ENCODE measurements around the gene FERMT2.
A peak's percentile ranks its signal among the peaks of the same experiment; 100 is the strongest.

The FERMT2 gene

GRCh38 chr14:52863334-52863700 lies 87.5 kb downstream of the FERMT2 start:
- peak; percentile 21 for DNase-seq (ENCODE audit: low read depth)

DNA sequence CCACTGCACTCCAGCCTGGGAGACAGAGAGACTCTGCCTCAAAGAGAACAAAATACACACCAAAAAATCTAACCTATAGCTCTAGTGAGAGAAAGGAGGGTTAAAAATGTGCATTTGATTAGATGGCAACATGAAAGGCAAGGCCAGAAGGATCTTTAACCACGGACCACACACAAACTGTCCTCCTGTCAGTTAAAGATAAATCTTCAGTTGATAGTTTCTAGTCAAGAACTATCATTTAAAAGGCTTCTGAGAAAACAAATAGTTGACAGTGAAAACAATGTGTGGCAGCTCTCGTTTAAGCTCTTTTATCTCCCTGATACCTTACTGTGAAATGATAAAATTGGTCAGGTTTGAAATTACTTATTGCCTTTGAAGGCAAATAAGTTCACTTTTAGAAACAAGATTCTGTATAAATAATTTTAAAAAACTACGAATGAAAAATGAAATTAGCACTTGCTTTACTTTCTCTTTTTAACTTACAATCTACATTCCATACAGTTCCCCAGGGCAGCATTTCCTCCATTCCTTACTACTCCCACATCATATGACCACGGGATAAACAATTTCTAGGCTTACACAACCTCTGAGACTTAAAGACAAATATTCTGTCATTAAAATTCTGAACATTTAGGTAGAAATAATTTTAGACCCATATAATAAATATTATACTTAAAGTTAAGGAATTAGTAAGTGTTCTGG lies 88.1 kb downstream of the FERMT2 start:
- peak; percentile 72 for DNase-seq (ENCODE audit: low read depth)

DNA sequence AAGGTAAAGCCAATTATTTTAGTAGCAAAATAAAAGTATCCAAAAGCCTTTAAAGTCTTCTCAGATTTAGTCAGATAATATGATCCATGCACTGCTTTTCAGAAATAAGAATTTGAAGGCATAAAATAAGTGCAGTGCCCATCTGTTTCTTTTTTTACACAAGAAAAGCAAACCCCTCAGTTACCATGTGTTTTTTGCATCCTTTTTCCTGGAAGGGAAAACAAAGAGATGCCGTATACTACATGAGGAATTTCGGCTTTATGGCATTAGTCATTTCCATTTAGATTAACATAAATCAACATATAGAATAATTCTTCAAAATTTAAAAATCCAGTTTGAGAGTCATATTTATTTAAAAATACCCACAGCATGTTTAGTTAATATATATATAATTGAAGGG lies 89.4 kb downstream of the FERMT2 start:
- DNase-seq (ENCODE audit: low read depth), result no peak

DNA sequence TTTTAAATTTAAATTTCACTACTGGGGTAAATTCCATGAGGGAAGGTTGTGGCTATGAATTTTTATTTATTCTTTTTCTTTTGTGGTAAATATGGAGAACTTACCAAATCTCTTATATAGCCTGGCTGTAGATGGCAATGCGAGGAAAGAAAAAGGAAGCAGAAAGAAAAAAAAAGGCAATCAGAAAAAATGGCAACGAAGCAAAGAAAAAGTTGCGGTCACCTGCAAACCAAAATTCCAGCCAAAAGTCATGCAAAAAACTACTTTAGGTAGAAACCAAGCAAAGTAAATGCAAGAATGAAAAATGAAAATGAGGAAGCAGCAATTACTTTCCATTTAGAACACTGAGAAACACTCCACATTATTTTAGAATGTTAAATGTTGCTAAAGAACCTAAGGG lies 89.9 kb downstream of the FERMT2 start:
- DNase-seq (ENCODE audit: low read depth), result no peak

DNA sequence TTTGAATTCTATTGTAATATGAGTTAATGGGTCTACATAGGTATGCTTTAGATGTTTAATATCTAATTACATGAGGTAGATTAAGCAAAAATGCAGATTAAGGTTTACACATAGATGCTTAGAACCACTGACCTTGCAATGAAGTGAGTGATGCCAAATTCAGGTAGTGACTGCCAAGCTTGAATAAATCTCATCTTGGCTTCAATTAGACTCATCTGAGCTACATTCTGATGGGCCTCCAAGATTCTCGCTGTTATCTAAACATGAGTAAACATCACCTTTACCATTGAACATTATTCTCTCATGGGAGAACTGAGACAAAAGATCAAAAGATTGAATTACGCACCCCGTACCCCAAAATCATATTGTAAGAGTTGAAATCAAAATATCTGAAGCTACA lies 90.6 kb downstream of the FERMT2 start:
- no peak for DNase-seq (ENCODE audit: low read depth)

DNA sequence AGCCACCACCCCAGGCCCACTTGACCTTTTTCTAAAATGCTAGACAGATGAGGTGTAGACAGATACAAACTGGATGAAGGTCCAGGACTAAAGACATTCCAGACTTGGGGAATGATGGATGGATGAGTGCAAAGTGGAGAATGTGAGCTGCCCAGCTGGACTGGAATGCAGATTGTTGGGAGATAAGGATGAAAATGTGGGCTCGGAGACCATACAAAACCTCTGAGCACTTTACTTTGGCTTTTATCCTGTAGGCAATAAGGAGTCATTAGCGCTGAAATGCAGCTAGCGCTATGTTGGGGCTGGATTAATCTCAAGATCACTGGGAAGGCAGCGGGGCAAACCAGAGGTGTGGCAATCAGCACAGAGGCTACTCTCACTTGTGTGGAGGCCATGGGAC lies 94.7 kb downstream of the FERMT2 start:
- DNase-seq (ENCODE audit: low read depth), result no peak

GRCh38 chr14:52853522-52853854 lies 97.4 kb downstream of the FERMT2 start:
- DNase-seq (ENCODE audit: low read depth), result no peak

DNA sequence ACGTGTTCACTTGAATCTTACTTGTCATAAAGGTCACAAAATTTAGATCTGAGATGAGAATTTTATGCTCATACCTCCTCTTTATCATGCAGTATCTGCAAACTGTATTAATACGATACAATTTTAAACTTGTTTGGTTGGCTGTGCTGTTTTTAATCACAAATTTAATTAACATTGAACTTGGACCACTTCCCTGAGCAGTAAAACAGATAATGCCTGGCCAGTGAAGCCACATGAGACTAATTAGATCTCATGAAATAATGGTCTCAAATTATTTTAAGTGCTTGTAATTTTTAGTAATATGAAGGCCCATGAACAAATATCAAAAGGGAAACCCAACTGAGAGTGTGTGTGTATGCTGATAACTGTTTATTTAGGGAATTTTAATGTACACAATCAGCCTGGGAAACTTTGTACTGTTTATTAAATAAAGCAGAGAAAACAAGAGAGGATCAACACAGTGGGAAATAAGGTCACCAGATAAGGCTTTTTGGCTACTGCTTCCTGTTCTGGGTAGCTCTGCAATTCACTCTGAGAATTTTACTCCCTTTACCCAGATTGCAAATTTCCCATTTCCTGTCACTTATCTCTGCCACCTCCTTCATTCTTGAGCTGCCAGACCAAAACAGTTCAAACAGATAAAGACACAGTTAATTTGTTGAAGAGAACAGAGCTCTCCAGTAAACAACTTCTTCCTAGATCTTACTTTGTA lies 97.9 kb downstream of the FERMT2 start:
- DNase-seq (ENCODE audit: low read depth), result no peak

DNA sequence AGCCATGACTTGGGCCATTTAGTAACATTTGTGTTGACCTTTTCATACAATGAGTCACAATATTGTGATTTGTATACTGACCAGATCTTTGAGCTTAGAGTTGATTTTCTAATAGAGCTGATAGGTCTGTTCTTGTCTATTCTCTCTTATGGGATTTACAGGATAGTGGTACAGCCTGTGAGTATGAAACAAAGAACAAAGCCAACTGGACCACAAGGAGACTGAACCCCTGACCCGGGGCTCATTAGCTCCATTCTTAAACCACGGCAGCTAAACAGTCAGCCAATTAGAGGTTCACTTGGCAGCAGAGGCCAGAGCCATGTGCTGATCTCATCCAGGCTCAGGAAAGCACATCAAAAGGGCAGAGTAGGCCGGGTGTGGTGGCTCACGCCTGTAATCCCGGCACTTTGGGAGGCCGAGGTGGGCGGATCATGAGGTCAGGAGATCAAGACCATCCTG lies 100.4 kb downstream of the FERMT2 start:
- DNase-seq (ENCODE audit: low read depth), result peak; percentile 34

DNA sequence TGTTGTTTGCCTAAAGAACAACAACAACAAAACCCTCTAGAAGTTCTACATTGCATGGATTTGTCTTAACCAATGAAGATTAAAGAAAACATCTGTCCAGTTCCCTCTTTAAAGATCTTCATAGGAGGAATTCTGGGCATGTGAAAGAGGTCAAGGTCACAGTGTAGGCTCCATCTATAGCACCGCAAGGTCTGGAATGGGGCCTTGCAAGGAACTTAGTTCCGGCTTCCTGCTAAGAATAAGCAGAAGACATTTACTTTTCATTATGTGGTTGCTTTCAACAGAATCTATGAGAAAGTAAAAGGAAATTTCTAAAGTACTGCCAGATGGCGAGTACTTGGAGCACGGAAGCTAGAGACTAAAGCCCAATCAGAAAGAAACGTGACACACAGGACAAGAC lies 102.2 kb downstream of the FERMT2 start:
- DNase-seq (ENCODE audit: low read depth), result no peak

GRCh38 chr14:52846591-52846990 lies 104.3 kb downstream of the FERMT2 start:
- DNase-seq (ENCODE audit: low read depth), result no peak

GRCh38 chr14:52845081-52845480 lies 105.8 kb downstream of the FERMT2 start:
- no peak for DNase-seq (ENCODE audit: low read depth)

DNA sequence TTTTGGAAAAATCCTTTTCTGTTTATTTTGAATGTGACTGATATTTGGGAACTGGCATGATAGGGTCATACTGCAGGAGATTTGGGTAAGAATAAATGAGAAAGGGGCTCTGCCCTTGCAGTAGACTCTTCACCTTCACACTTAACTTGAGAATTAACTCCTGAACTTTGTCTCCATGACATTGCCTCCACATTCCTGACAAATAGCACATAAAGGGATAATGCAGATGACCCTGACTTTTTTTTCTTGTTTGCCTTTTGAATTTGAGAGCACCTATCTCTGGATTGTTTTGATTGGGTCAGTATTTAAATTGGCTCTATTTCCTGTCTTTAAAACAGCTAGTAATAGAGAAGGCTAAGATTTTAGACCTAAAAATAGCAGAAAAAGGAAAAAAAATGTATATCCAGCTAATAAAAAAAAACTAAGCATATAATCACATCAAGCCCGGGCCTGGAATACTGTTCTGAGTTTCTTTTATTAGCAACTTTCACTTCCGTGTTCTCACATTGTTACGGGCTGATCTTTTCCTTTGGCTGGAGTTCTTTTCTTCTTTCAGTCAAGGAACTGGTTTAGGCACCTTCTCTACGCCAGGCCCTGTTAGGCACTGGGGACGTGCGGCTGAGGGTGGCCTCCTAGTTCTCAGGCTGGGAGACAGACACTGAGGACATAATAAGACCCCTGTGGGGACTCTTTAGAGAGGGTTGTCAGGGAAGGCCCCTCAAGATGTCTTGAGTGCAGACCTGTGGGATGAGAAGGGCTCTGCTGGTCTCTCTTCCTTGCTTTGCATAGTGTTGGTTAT lies 106.4 kb downstream of the FERMT2 start:
- DNase-seq (ENCODE audit: low read depth), result no peak

DNA sequence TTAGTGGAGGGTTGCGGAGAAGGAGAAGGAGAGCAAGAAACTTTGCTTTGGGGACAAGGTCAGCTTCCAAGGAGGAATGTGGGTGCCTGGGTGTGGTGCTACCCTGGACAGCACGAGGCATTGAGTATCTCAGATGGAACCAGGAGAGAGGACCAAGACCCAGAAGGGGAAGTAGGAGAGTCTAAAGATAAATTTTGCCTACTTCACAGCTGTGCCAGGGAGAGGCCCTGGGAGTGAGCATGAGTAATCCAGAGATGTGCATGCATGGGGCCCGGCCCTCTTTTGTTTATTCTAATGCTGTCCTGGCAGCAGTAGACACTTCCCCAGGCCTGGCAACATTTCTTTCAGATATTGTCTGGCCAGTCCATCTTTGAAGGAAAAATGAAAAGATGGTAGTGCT lies 110.0 kb downstream of the FERMT2 start:
- peak; percentile 78 for DNase-seq (ENCODE audit: low read depth)

DNA sequence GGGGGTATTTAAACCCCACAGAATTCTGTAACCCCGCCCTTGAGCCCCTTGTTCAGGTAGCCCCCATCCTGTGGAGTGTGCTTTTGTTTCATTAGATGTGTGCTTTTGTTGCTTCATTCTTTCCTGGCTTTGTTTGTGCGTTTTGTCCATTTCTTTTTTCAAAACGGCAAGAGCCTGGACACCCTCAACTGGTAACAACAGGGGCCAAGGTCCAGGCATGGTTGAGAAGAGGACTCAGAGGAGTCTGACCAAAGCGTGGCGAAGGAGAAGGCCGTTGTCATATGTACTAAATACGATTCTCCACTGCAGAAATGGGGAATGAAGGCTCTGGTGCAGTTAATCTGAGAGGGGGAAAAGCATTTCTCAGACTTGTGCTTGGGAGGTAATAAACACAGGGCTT lies 113.4 kb downstream of the FERMT2 start:
- no peak for DNase-seq (ENCODE audit: low read depth)

GRCh38 chr14:52836063-52836462 lies 114.8 kb downstream of the FERMT2 start:
- no peak for DNase-seq (ENCODE audit: low read depth)

GRCh38 chr14:52835122-52835903 lies 115.5 kb downstream of the FERMT2 start:
- DNase-seq (ENCODE audit: low read depth), result peak; percentile 87

- DNase-seq (ENCODE audit: low read depth), result peak; percentile 92
Observed at GRCh38 chr14:52834440-52834842, 116.4 kb downstream of the FERMT2 start.

DNA sequence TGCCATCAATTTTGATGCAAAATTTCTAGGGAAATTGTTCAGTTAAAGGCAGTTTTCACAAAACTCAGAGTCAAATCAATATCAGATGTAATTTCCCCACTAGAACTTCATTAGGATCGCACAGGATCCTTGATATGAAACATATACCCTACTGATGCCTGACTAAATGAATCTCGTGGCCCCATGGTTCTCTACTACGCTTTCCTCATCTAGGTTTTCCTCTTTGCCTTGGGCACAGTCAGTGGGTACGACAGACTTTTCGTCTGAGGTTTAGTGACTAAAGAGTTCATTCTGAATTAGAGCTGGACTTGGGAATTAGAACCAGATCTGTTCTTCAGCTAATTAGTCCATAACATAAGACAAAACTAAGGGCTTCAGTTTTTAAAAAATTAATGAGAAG lies 117.0 kb downstream of the FERMT2 start:
- DNase-seq (ENCODE audit: low read depth), result no peak

GRCh38 chr14:52829527-52830185 lies 121.2 kb downstream of the FERMT2 start:
- DNase-seq (ENCODE audit: low read depth), result no peak

DNA sequence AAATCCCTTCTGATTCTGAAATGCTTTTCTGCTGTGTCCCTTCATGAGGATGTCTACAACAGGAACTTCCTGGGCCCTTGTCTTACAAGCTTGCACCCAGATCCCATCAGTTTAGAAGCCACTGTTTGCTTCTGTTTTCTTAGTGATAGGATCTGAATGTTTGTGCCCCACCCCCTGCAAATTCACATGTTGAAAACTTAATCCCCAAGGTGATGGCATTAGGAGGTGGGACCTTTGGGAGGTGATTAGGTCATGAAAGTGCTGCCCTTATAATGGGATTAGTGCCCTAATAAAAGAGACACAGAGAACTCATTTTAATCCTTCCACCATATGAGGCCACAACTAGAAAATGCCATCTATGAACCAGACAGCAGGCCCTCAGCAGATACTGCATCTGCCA lies 123.4 kb downstream of the FERMT2 start:
- DNase-seq (ENCODE audit: low read depth), result no peak

DNA sequence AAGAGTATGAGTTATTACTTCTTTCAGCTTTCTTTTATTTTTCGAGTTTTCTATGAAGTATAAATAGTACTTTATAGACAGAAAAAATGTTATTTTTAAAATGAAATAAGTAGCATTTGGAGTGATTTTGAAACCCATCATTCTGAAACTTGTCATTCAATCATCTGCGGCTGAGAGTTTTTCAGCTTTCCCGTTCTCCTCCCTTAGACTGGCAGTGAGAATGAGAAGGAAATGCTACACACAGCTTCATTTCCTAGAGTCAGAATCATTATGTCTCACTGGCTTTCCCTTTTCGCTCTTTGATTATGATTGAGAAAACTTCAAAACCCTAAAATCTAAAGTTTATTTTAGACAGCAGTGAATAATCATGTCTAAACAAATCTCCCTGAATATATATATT lies 125.8 kb downstream of the FERMT2 start:
- no peak for DNase-seq (ENCODE audit: low read depth)
